A549 (cell line): ENCODE measurements around the gene PGBD5. TPM values are rescaled to one million over a fixed set of nuclear protein-coding genes. Genes with fewer than 3 reads are reported as not detected.

Experiments
- ATAC-seq, 2 experiments: fragments of 200-7000 bp in 1 of 2; fragments of >200 bp in 1 of 2; cut with Nextera tagmentation in 1 of 2; cut with Tn5 transposase in 1 of 2; 3 replicates each; pipeline versions ENCODE4 v1.8.0 to v1.9.1; 2018 to 2020; ENCODE audit warnings: mild to moderate bottlenecking in 1 of 2, moderate library complexity in 1 of 2
- CTCF ChIA-PET: fragments of 300-600 bp; sonication (Branson Sonifier 250); formaldehyde crosslinking; extraction: SDS; loops from one replicate; lab custom pipeline; 2021; ENCODE audit warnings: antibody characterized with exemption, inconsistent platforms; lab: Yijun Ruan, JAX
- POLR2A ChIA-PET: fragments of 350-600 bp; formaldehyde crosslinking; extraction: SDS; loops from one replicate; lab custom pipeline; 2021; ENCODE audit warnings: antibody characterized with exemption, inconsistent platforms; lab: Yijun Ruan, JAX
- DNase-seq, 2 experiments: peaks; one replicate each; pipeline versions ENCODE4 v3.0.0 to v3.0.0-alpha.2; 2011 to 2016; ENCODE audit warnings: low read depth in 1 of 2, low spot score in 1 of 2
- FAIRE-seq: peaks from 2 replicates; lab custom pipeline; 2011; peaks lifted over from hg19 to GRCh38; lab: Jason Lieb, UNC
- H3K27ac ChIP-seq, 2 experiments: fragments of >200 bp; sonication (Bioruptor Twin); formaldehyde crosslinking; 3 replicates each; pipeline ENCODE4 v1.5.1; 2016 to 2017
- H3K4me1 ChIP-seq: fragments of >200 bp; sonication (Bioruptor Twin); formaldehyde crosslinking; 3 replicates; pipeline ENCODE4 v1.6.1; 2016
- H3K4me2 ChIP-seq: fragments of >200 bp; sonication (Bioruptor Twin); formaldehyde crosslinking; 3 replicates; pipeline ENCODE4 v1.6.1; 2016
- H3K4me3 ChIP-seq: fragments of >200 bp; sonication (Bioruptor Twin); formaldehyde crosslinking; 3 replicates; pipeline ENCODE4 v1.5.1; 2016
- H3K9me3 ChIP-seq: fragments of >200 bp; sonication (Bioruptor Twin); formaldehyde crosslinking; 3 replicates; pipeline ENCODE4 v1.6.1; 2016
- ATOH8 ChIP-seq: fragments of 250-450 bp; sonication (Bioruptor Pico); IDR thresholded peaks from 2 replicates; pipeline ENCODE4 v1.5.0; 2020; ENCODE audit warnings: low read depth, mild to moderate bottlenecking, moderate library complexity
- CBX8 ChIP-seq: fragments of 200-600 bp; sonication (generic); IDR thresholded peaks from 2 replicates; pipeline ENCODE4 v1.6.1; 2016
- E2F6 ChIP-seq: IDR thresholded peaks from 2 replicates; pipeline ENCODE4 v1.6.1; 2012; ENCODE audit warnings: low read depth, borderline replicate concordance
- ELK1 ChIP-seq: fragments of 150-350 bp; IDR thresholded peaks from 2 replicates; pipeline ENCODE4 v1.6.1; 2014; ENCODE audit warnings: low read depth, mild to moderate bottlenecking, low read length
- ESRRA ChIP-seq: fragments of 150-350 bp; IDR thresholded peaks from 2 replicates; pipeline ENCODE4 v1.6.1; 2014; ENCODE audit warnings: mild to moderate bottlenecking, low read length, borderline replicate concordance
- FOXS1 ChIP-seq: fragments of 250-450 bp; sonication (Bioruptor Pico); IDR thresholded peaks from 2 replicates; pipeline ENCODE4 v1.5.0; 2020; ENCODE audit warnings: mild to moderate bottlenecking, moderate library complexity
- GATA3 ChIP-seq: IDR thresholded peaks from 2 replicates; pipeline ENCODE4 v1.6.1; 2012; ENCODE audit warnings: borderline replicate concordance
- HOXA7 ChIP-seq: fragments of 250-450 bp; sonication (Bioruptor Pico); IDR thresholded peaks from 2 replicates; pipeline ENCODE4 v1.5.0; 2020; ENCODE audit warnings: mild to moderate bottlenecking, moderate library complexity
- HOXB13 ChIP-seq: fragments of 250-450 bp; sonication (Bioruptor Pico); IDR thresholded peaks from 2 replicates; pipeline ENCODE4 v1.5.0; 2020; ENCODE audit warnings: low read depth, mild to moderate bottlenecking, moderate library complexity
- KDM1A ChIP-seq: fragments of 200-600 bp; sonication (generic); IDR thresholded peaks from 2 replicates; pipeline ENCODE4 v1.6.1; 2016; ENCODE audit warnings: low read depth, mild to moderate bottlenecking
- MAFK ChIP-seq: fragments of 450-650 bp; IDR thresholded peaks from 2 replicates; pipeline ENCODE4 v1.6.1; 2014; ENCODE audit not compliant: partially characterized antibody
- NFE2L2 ChIP-seq: fragments of 150-350 bp; conservative IDR thresholded peaks from 2 replicates; pipeline ENCODE4 v1.6.1; 2014; ENCODE audit warnings: low read length
- PBX3 ChIP-seq: IDR thresholded peaks from 2 replicates; pipeline ENCODE4 v1.6.1; 2012
- RAD21 ChIP-seq, 2 experiments: fragments of >200 bp in 1 of 2; sonication (Bioruptor Twin) in 1 of 2; formaldehyde crosslinking in 1 of 2; IDR thresholded peaks in 1 of 2; conservative IDR thresholded peaks in 1 of 2; 2 replicates in 1 of 2; 3 replicates in 1 of 2; pipeline ENCODE4 v1.6.1; 2012 to 2018; ENCODE audit warnings: inconsistent platforms in 1 of 2
- RARB ChIP-seq: fragments of 250-450 bp; sonication (Bioruptor Pico); IDR thresholded peaks from 2 replicates; pipeline ENCODE4 v1.8.0; 2021; ENCODE audit warnings: mild to moderate bottlenecking, moderate library complexity
- REST ChIP-seq: fragments of 200-600 bp; sonication (generic); IDR thresholded peaks from 2 replicates; pipeline ENCODE4 v1.6.1; 2016; ENCODE audit warnings: antibody characterized with exemption, mild to moderate bottlenecking, moderate library complexity
- SMC3 ChIP-seq: fragments of >200 bp; sonication (Bioruptor Twin); formaldehyde crosslinking; IDR thresholded peaks from 3 replicates; pipeline ENCODE4 v1.6.1; 2018; ENCODE audit warnings: inconsistent platforms
- SREBF2 ChIP-seq: fragments of 450-650 bp; IDR thresholded peaks from 2 replicates; pipeline ENCODE4 v1.6.1; 2014; ENCODE audit warnings: mild to moderate bottlenecking, moderate library complexity
- TFCP2L1 ChIP-seq: fragments of 250-450 bp; sonication (Bioruptor Pico); IDR thresholded peaks from 2 replicates; pipeline ENCODE4 v1.5.0; 2021; ENCODE audit warnings: mild to moderate bottlenecking
- TP53 ChIP-seq: fragments of 250-450 bp; sonication (Bioruptor Pico); IDR thresholded peaks from 2 replicates; pipeline ENCODE4 v1.5.0; 2021; ENCODE audit warnings: mild to moderate bottlenecking, moderate library complexity
- ZFP36 ChIP-seq: fragments of 450-650 bp; IDR thresholded peaks from 2 replicates; pipeline ENCODE4 v1.6.1; 2014; ENCODE audit warnings: borderline replicate concordance; ENCODE audit not compliant: partially characterized antibody
- WGBS: methylation state at CpG from one replicate; pipeline ENCODE4 v1.1.6; 2017; ENCODE audit errors: missing lambda C conversion rate; 5-methylcytosine and 5-hydroxymethylcytosine counted together
- polyA plus RNA-seq, 4 experiments: library from polyadenylated mRNA; depleted of rRNA in 3 of 4; stranded (reverse); fragments of >200 nt; fragmentation: RNase III in 1 of 4; extraction: RNeasy Plus Mini Kit Qiagen cat#74134 plus additional on column Dnase treatment in 1 of 4; gene quantifications; 2 replicates in 3 of 4; 3 replicates in 1 of 4; pipeline ENCODE4 v1.2.3, GENCODE V29; 2011 to 2017

The PGBD5 gene
- polyA plus RNA-seq, 2 of the 4 experiments (the other 2 are of a cell fraction), result 0.04 to 0.66 TPM

- TF ChIP-seq HOXB13 (no peak), ZFP36 (no peak), KDM1A (no peak), E2F6 (no peak), ATOH8 (CRISPR knock-in tag) (no peak)
These were observed 75.8 kb downstream of the PGBD5 start (continued) for GRCh38 chr1:230350208-230350921.

GRCh38 chr1:230349020-230349393 is 77.1 kb downstream of the PGBD5 start:
- Histone ChIP-seq H3K9me3 (no peaks in the 10 kb centered on the region), H3K4me1 (no peaks in the 10 kb centered on the region), H3K4me2 (no peak overlapping the region), H3K27ac (no peak overlapping the region), H3K4me3 (no peak overlapping the region)
- POLR2A ChIA-PET, result no interaction called here
- CTCF ChIA-PET, result interaction anchor here (0.7 kb wide), 1 partner anchor 8 kb away, joined by 3 read pairs; no protein-coding TSS in a partner anchor
- FAIRE-seq, result no peak
- no peak for ATAC-seq
- DNase-seq, result no peak
- WGBS, result 45% methylated on average over 5 of the region's 5 CpGs
- no peak for TF ChIP-seq GATA3
- no peak for TF ChIP-seq FOXS1
- TF ChIP-seq RAD21 (conservative IDR thresholded peaks at IDR 0.05 in 1 of 2, IDR thresholded peaks at IDR 0.05 in 1 of 2), result no peak
- no peak for TF ChIP-seq RARB (CRISPR knock-in tag)
- no peak for TF ChIP-seq NFE2L2
- TF ChIP-seq SREBF2, result no peak
- TF ChIP-seq PBX3, result no peak
- no peak for TF ChIP-seq ELK1
- no peak for TF ChIP-seq REST
- no peak for TF ChIP-seq ESRRA
- TF ChIP-seq TP53 (CRISPR knock-in tag), result no peak
- TF ChIP-seq SMC3, result no peak
- no peak for TF ChIP-seq CBX8
- TF ChIP-seq HOXA7 (CRISPR knock-in tag), result no peak
- TF ChIP-seq TFCP2L1 (CRISPR knock-in tag), result no peak
- TF ChIP-seq MAFK, result no peak
